H1 (cell line): ENCODE data around the gene SGCD.

Experiments used
- CBX5 ChIP-seq: fragments of 300-800, 300-1000 bp; sonication (generic); IDR thresholded peaks from 2 replicates; pipeline ENCODE4 v1.7.1; 2016; ENCODE audit warnings: antibody characterized with exemption, low read length, low read depth
- GTF2F1 ChIP-seq: IDR thresholded peaks from 2 replicates; pipeline ENCODE4 v1.6.1; 2012; ENCODE audit warnings: low read depth, low read length, improper control_type of control experiment, borderline replicate concordance
- POLR2A ChIP-seq, 2 experiments: IDR thresholded peaks; 1 replicate in 1 of 2; 2 replicates in 1 of 2; pipeline ENCODE4 v1.6.1; 2011; ENCODE audit warnings: low read depth in 2 of 2, low read length in 2 of 2, mild to moderate bottlenecking in 2 of 2; ENCODE audit errors: control extremely low read depth in 1 of 2
- POLR2AphosphoS5 ChIP-seq: IDR thresholded peaks from 2 replicates; pipeline ENCODE4 v1.6.1; 2011; ENCODE audit warnings: low read depth, low read length
- RBBP5 ChIP-seq: IDR thresholded peaks from 2 replicates; pipeline ENCODE4 v1.7.1; 2012; ENCODE audit warnings: low read depth, mild to moderate bottlenecking, inconsistent platforms, low read length, moderate library complexity, borderline replicate concordance
- RNF2 ChIP-seq: fragments of 200-900, 300-1000 bp; sonication (generic); IDR thresholded peaks from 2 replicates; pipeline ENCODE4 v1.7.1; 2016; ENCODE audit warnings: borderline replicate concordance, low read depth, mild to moderate bottlenecking, antibody characterized with exemption, low read length; ENCODE audit not compliant: poor library complexity, severe bottlenecking; ENCODE audit errors: missing control alignments
- SIX5 ChIP-seq: IDR thresholded peaks from 2 replicates; pipeline ENCODE4 v1.6.1; 2011; ENCODE audit warnings: mild to moderate bottlenecking, low read depth, low read length
- SP1 ChIP-seq: IDR thresholded peaks from 2 replicates; pipeline ENCODE4 v1.6.1; 2011; ENCODE audit warnings: low read depth, low read length
- TCF12 ChIP-seq: IDR thresholded peaks from 2 replicates; pipeline ENCODE4 v1.6.1; 2011; ENCODE audit warnings: low read depth, mild to moderate bottlenecking, low read length
- TF ChIP-seq, protein P1 (sequence below): IDR thresholded peaks from 2 replicates; pipeline ENCODE4 v1.6.1; 2012; ENCODE audit warnings: inconsistent platforms
- TF ChIP-seq, protein P2 (sequence below), 3 experiments: IDR thresholded peaks; 1 replicate in 2 of 3; 2 replicates in 1 of 3; pipeline versions ENCODE4 v1.5.1 to v1.6.1; 2011; ENCODE audit warnings: low read length in 3 of 3, mild to moderate bottlenecking in 3 of 3, inconsistent platforms in 2 of 3, low read depth in 1 of 3, moderate library complexity in 1 of 3; ENCODE audit not compliant: insufficient read depth in 1 of 3; ENCODE audit errors: control extremely low read depth in 1 of 3

DNA sequence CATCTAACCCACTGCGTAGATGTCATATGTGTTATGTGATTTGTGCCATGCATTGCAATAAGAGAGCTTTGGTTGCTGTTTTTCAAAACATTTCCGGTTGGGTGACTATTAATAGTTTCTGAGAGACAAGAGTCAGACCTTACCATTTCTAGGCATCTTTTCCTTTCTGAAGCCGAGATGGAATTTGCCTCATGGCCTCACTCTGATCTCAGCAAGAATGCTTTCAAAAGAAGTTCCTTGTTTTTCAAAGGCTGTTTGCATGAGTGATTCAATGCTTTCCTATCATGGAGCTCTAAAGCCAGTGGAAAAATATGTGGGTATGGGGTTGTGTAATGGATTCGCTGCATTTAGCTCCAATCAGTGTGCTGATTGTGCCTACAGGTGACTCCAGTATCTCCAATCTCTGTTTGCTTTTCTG, 320.1 kb downstream of the SGCD start:
- no peak for TF ChIP-seq CBX5
- TF ChIP-seq GTF2F1: no peak
- TF ChIP-seq, protein P1, sequence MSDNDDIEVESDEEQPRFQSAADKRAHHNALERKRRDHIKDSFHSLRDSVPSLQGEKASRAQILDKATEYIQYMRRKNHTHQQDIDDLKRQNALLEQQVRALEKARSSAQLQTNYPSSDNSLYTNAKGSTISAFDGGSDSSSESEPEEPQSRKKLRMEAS: no peak
- TF ChIP-seq SIX5: no peak
- no peak for TF ChIP-seq POLR2A (IDR thresholded peaks at IDR 0.05; ENCODE audit: control extremely low read depth in 1 of 2, low read depth in 2 of 2, low read length in 2 of 2)
- TF ChIP-seq TCF12: no peak
- TF ChIP-seq, protein P2, sequence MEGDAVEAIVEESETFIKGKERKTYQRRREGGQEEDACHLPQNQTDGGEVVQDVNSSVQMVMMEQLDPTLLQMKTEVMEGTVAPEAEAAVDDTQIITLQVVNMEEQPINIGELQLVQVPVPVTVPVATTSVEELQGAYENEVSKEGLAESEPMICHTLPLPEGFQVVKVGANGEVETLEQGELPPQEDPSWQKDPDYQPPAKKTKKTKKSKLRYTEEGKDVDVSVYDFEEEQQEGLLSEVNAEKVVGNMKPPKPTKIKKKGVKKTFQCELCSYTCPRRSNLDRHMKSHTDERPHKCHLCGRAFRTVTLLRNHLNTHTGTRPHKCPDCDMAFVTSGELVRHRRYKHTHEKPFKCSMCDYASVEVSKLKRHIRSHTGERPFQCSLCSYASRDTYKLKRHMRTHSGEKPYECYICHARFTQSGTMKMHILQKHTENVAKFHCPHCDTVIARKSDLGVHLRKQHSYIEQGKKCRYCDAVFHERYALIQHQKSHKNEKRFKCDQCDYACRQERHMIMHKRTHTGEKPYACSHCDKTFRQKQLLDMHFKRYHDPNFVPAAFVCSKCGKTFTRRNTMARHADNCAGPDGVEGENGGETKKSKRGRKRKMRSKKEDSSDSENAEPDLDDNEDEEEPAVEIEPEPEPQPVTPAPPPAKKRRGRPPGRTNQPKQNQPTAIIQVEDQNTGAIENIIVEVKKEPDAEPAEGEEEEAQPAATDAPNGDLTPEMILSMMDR (IDR thresholded peaks at IDR 0.05; ENCODE audit: control extremely low read depth in 1 of 3, insufficient read depth in 1 of 3, low read depth in 1 of 3, low read length in 3 of 3): no peak
- TF ChIP-seq SP1: no peak
- no peak for TF ChIP-seq POLR2AphosphoS5
- no peak for TF ChIP-seq RBBP5
- no peak for TF ChIP-seq RNF2
